Stimulated activated CD4-positive, alpha-beta T cell treated with anti-CD3 and anti-CD28 coated beads, Interleukin-4, amount 100 ng/mL, for 4 hours (primary cell): ENCODE measurements around the gene CA12.

Source experiments
- DNase-seq, 2 experiments: peaks; one replicate each; pipeline ENCODE4 v3.0.0-alpha.2; 2020

CA12 gene

DNA sequence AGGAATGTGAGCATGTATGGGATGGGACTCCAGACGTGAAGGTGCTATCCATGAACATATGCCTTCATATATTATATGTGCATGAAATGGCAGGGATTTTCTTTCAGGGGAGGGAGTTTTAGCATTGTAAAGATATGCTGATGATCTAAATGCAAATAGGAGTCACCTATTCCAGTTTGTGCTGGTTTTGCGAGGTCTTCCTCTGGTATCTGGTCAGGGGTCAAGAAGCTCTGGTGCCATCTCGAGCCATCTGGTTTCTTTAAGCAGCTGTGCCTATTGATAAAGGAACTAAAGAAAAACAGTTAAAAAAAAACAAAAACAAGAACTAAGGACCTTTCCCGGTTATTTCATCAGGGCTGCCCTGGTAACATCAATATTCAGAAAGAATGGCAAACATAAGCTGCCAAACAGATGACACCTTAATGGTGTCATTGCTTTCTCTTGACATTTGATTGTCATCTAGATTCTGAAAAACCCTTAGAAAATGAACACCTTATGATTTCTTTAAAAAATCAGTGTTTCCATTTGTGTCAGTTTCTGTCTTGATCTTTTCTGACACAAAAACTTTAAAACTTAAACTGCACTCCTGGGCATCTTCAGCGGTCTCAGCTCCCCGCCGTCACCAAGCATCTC is 81.6 kb downstream of the CA12 start:
- no peak for DNase-seq

DNA sequence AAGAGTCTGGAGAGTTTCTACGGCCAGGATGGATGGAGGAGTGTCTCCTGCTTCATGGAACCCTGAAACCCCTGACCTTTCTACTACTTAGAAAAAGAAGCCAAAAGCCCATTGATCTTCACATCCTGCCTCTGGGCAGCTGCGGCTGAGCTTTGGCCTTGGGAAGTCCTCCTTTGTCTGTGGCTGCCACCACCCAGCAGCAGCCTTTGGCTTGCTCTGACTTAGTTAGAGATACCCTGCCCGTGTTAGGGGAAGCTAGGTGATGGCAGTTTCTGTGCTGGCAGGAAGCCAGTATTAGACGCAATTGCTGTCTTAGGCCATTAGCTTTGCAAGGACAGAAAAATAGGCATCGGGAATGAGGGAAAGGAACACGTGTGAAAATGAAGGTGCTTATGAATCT is 85.5 kb downstream of the CA12 start:
- DNase-seq: no peak

DNA sequence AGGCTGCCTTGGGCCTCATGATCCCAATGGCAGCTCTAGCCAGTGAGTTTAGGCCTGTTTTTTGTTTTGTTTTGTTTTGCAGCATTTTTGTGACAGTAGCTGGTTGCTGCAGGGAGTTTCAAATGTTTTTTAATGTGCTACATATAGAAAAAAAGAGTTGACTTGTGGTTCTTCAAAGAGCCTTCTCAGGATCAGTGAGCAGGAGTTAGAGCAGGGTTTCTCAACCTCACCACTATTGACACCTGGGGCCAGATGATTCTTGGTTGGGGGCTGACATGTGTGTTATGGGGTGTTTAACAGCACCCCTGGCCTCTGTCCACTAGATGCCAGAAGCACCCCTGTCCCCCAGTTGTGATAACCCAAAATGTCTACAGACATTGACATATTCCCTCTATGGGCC is 86.3 kb downstream of the CA12 start:
- DNase-seq: no peak

DNA sequence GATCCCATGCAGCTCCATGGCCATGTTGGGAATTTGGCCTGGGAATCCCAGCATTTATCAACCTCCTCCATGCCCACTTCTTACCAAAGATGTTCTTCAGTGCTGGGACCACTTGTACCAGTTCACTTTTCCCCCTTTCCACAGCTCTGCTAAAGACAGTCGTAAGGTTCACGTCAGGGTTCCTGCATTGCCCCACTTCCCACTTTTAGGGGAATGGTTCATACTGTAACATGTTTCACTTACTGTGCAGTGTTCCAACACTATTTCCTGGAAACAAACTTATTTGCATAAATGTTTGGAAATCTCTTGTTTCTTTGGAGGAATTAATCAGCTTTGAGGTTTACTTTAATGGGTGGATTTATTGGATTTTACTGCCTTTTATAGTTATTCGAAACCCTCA is 87.3 kb downstream of the CA12 start:
- DNase-seq: no peak

DNA sequence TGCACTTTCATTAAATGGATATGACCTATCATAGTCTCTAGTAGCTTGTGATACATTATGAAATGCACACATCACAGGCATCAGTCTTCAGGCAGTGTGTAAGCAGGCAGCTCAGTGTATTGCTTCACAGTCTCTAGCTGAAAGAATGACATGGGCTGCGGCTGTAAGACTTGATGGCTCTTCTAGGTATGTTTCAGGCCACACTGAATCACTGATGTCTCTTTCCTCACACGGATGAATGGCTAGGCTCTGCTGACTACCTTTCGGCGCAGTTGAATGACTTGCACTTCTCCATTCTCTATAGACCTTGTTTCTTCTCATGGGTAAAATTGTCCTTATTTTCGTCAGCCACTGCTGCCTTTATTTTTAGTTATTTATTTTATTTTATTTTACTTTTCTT is 88.9 kb downstream of the CA12 start:
- no peak for DNase-seq

DNA sequence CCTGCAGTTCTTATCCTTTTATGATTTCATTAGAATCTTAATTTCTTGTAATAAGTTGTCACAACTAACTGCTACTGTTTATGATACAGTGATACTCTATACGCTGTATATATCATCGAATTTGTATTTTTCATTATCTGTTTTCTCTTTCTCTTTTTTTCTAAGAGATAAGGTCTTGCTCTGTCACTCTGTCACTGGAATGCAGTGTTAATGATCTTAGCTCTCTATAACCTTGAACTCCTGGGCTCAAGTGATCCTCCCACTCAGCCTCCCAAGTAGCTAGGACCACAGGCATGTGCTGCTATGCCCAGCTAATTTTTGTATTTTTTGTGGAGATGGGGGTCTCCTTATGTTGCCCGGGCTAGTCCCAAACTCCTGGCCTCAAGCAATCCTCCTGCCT is 89.4 kb downstream of the CA12 start:
- DNase-seq: no peak

DNA sequence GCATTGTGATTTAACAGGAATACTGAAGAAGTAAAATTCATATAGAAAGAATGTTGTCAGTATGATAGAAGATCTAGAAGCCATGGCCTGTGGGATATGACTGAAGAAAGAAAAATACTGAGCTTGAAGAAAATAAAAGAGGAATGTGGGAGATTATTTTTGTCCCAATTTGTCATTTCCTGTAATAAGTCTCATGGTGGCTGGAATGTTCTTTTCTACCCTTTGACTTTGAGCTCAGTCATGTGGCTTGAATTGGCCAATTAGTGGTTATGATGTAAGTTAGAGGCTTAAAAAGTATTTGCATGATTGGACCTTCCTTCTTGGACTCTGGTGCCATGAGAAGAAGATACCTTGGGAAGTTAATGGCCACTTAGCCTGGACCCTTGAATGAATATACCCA is 90.1 kb downstream of the CA12 start:
- no peak for DNase-seq

DNA sequence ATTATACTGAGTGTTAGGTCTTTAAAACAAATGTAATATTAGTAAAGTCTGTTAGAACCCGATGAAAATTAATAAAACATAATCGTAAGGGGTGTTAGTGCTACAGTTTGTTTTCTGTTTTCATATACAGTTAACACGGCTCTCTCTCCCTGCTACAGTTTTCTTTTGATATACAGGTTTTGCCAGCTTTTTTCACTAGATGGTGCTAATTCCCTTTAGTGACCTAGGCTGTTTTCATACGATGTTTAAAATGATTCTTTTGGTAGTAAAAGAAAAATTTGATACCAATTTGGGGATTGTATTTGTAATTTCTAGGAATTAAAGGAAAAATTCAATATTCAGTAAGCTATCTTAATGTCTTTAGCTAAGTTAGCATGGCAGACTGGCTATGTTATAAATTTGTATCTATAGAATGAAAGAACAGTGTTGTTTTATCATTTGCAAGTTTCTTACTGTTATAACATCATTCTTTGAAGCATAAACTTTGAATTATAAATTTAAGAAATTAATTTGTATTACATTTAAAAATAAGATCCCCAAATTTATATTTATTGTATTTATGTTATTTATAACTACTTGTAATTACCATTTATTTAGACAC is 92.8 kb downstream of the CA12 start:
- DNase-seq: no peak

DNA sequence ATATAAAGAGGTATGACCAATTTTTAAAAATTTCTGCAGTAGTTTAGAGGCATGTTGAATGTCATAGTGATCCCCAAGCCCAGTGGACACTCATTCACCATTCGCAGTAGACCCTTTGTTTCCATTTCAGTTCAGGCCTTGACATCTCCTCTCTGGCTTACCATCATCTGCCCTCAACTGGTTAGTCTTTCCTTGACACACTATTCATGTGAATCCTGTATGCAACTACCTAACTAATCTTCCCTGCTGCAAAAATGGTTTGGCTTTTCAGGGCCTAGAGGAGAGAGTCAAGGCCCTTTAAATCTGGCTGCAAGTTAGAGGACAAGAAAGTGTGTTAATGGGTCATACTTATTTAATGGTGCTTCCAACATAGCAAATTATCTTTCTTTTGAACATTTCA is 93.3 kb downstream of the CA12 start:
- no peak for DNase-seq

DNA sequence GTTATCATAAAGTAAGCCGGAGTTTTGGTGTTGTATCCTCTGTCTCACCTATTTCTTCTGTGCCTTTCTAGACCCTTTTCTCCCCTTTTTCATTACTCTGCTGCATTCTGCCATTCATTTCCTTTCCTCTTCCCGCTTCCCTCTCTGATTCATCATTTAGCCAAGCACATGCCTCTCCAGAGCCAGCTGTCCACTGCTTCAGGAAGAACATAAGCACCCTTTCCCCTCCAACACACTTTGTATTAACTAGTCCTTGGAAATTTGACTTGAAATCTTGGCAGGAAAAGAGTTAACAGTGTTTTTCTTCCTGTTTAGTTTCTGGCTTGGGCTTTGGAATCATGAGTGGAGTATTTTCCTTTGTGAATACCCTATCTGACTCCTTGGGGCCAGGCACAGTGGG is 94.5 kb downstream of the CA12 start:
- DNase-seq: no peak

DNA sequence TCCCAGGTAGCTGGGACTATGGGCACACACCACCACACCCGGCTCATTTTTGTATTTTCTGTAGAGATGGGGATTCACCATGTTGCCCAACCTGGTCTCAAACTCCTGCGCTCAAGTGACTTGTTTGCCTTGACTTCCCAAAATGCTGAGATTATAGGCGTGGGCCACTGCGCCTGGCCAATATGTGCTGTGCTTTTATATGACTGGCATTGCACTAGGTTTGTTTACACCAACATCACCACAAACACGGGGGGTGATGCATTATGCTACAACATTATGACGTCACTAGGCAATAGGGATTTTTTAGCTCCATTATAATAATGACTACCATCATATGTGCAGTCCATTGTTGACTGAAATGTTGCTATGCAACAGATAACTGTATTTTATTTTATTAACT is 97.3 kb downstream of the CA12 start:
- no peak for DNase-seq

DNA sequence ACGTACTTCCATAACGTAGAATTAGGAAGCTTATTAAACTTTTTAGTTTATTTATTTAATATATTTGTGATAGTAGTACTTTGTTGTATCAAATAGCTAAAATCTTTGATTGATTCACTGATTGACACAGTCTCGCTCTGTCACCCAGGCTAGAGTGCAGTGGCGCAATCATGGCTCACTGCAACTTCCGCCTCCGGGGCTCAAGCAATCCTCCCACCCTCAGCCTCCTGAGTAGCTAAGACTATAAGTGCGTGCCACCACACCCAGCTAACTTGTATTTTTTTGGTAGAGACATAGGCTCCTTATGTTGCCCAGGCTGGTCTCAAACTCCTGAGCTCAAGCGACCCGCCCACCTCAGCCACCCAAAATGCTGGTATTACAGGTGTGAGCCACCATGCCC is 98.5 kb downstream of the CA12 start:
- DNase-seq: no peak

DNA sequence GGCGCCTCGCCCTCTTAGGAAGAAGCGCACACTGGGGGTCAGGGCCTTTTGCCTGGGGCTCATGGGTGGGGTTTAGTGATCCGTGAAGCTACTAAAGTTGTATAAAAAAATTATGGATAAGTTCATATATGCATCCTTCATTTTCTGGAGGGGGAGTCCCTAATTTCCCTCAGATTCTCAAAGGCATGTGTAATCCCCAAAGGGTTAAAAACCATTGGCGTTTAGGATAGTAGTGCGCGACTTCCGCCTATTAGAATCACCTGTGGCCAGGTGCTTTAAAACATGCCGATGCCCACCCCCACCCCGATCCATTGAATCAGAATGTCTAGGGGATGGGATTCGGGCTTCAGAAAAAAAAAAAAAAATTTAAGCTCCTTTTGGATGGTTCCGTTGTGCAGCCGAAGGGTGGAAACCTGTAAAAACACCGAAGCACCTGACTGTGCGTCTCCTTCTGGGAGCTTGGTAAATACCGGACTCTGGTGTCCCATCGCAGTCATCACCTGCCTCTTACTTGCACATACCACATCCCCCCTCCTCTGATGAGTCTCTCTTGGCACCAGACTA is 103.7 kb downstream of the CA12 start:
- no peak for DNase-seq

DNA sequence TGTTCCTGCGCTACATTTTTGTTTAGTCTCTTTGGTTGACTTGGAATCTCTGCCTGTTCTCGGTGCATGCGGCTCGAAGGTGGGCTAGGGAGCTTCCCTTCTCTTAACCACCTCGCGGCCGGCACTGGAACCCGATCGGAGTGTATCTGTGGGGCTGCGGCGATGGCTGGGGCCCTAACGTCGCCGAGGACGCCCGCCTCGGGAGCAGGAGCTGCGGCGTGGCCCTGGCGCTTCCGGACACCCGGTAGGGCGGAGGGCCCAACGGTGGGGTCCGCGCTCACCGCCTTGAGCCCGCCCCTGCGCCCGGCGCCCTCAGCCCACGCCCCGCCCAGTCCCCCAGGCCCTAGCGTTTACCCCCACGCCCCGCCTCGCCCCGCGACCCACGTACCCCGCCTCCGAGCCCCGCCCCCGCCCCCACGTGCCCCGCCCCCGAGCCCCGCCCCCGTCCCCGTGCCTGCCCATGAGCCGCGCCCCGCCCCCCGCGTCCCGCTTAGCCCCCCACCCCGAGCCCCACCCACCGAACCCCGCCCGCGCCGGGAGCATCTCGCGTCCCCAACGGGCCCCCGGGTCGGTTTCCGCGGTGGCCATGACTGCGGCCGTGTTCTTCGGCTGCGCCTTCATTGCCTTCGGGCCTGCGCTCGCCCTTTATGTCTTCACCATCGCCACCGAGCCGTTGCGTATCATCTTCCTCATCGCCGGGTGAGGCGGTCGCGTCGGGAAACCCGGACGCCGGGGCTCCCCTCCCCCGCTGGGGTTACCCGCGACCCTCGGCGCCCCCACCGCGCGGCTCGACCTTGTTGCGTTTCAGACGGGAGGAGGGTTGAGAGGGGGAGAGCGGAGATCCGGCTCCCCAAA is 104.4 kb downstream of the CA12 start, which contains the start of gene APH1B:
APH1B (plus strand) TSS at position 568 of the 855 bp plus-strand sequence; CDS start at position 587, 19 bp downstream.
- peak; percentile 73 to 74 for DNase-seq

DNA sequence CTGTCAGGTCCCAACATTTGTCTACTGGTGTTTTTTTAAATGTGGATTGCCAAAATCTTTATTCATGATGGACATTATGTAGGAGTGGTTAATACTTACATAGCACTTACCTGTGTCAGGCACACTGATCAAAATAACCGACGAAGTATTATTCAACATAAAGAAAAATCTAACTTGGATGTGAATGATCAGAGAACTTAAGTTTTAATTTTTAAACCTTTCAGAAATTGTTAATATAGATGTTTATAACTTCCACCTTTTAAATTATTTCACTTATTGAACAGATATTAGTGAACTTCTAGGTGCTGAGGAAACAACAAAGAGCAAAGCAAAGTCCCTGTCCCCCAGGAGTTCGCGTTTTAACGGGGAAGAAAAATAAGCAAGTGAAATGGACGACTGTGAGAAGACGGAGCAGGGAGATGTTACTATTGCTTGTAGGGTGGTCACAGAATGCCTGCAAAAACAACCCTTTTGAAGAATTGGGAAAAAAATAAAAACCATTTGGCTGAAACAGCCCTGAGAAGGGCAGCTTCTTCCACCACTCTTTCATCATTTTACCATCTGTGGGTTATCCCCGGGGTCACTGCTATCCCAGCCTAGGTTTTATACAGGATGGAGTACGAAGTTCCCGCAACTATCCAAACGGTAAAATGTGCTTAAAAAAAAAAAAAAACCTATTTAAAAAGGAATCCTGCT is 105.2 kb downstream of the CA12 start:
- no peak for DNase-seq

DNA sequence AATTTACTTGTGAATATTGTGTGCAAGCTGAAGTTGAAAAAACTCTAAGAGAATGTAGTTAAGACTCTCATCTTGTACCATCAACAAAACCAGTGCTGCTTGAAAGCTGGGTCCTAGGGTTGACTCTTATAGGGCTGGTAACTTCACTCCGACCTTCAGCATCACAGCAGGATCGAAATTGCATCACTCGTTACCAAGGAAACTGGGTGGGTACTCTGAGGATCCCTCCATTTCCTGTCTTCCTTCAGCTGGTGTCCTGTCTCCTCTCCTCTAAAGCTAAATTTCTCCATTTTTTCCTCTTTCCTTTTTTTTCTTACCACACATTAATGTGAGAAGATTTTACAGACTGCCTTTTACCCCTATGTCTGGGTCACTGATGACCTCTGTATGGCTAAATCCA is 107.2 kb downstream of the CA12 start:
- no peak for DNase-seq
